Osteoblast (primary cell): ENCODE data around the gene AKAP12. TPM values are rescaled to one million over a fixed set of nuclear protein-coding genes. Genes with fewer than 3 reads are reported as not detected.
"Not testable (repeated sequence)": the region's sequence is repeated elsewhere in the genome, so short reads cannot be mapped to it uniquely, and the experiment has no call there.

ENCODE experiments used
- DNase-seq: peaks from one replicate; pipeline ENCODE4 v3.0.0; 2011; ENCODE audit warnings: low spot score, mixed read lengths; ENCODE audit not compliant: insufficient read length; ENCODE audit errors: missing footprints
- H2AFZ ChIP-seq: 2 replicates; pipeline ENCODE4 v1.6.0; 2011; ENCODE audit warnings: mild to moderate bottlenecking, low read length
- H3K27ac ChIP-seq: 2 replicates; pipeline ENCODE4 v1.5.1; 2011; ENCODE audit warnings: mild to moderate bottlenecking, low read depth, low read length, moderate library complexity
- H3K27me3 ChIP-seq: 2 replicates; pipeline ENCODE4 v1.6.0; 2012; ENCODE audit warnings: mild to moderate bottlenecking, control low read depth, inconsistent platforms, low read length, moderate library complexity; ENCODE audit not compliant: insufficient read depth
- H3K36me3 ChIP-seq: 2 replicates; pipeline ENCODE4 v1.5.1; 2011; ENCODE audit warnings: mild to moderate bottlenecking, low read length, control low read depth, moderate library complexity; ENCODE audit not compliant: insufficient read depth
- H3K4me1 ChIP-seq: 2 replicates; pipeline ENCODE4 v1.5.1; 2011; ENCODE audit warnings: mild to moderate bottlenecking, low read length, control low read depth, moderate library complexity; ENCODE audit not compliant: insufficient read depth
- H3K4me2 ChIP-seq: 2 replicates; pipeline ENCODE4 v1.6.0; 2011; ENCODE audit warnings: mild to moderate bottlenecking, low read length; ENCODE audit not compliant: insufficient read depth
- H3K4me3 ChIP-seq: fragments of 200-600 bp; sonication (generic); 3 replicates; pipeline ENCODE4 v1.5.1; 2012; ENCODE audit warnings: mild to moderate bottlenecking, low read length, inconsistent platforms; ENCODE audit not compliant: insufficient read depth
- H3K79me2 ChIP-seq: 2 replicates; pipeline ENCODE4 v1.6.0; 2012; ENCODE audit warnings: mild to moderate bottlenecking, low read length, control low read depth, inconsistent platforms; ENCODE audit not compliant: insufficient read depth
- H3K9me3 ChIP-seq: 2 replicates; pipeline ENCODE4 v1.5.1; 2011; ENCODE audit warnings: low read depth, low read length, control low read depth
- H4K20me1 ChIP-seq: 2 replicates; pipeline ENCODE4 v1.6.0; 2012; ENCODE audit warnings: mild to moderate bottlenecking, low read length, control low read depth; ENCODE audit not compliant: insufficient read depth
- CTCF ChIP-seq: IDR thresholded peaks from 2 replicates; pipeline ENCODE4 v1.5.1; 2011; ENCODE audit warnings: mild to moderate bottlenecking, low read depth, low read length, moderate library complexity; ENCODE audit errors: extremely low read depth
- total RNA-seq: library from RNA; depleted of rRNA; stranded (reverse); fragments of >200 nt; gene quantifications from 2 replicates; pipeline ENCODE4 v1.2.3, GENCODE V29; 2012

Gene AKAP12
- total RNA-seq, 1 donor: 67.3 TPM

GRCh38 chr6:151352410-151353396, 112.9 kb downstream of the AKAP12 start:
- H3K4me2 ChIP-seq: no peak overlapping the region

DNA sequence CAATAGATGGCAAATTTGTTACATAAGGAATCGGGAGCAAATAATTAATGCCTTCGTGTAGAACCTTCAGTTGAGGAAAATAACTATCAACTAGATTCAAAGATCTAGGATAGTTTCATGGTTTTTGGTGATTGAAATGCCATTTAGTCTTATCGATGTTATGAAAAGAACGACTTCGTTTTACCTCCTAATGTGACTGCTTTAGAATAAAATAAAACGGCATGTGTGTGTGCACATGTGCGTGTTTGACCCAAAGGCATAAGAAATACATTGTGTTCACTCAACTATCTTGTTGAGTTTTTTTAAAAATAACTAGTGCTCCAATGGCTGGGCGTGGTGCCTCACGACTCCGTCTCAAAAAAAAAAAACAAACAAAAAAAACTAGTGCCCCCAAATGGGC, 114.0 kb downstream of the AKAP12 start:
- no peak overlapping the region for H3K4me2 ChIP-seq
- no peaks in the 10 kb centered on the region for H3K79me2 ChIP-seq
- DNase-seq: no peak
- H3K27ac ChIP-seq: no peak overlapping the region
- no peaks in the 10 kb centered on the region for H3K9me3 ChIP-seq
- H3K4me1 ChIP-seq: no peaks in the 10 kb centered on the region
- no peak for TF ChIP-seq CTCF
- H4K20me1 ChIP-seq: no peaks in the 10 kb centered on the region
- H3K27me3 ChIP-seq: no peaks in the 10 kb centered on the region
- H2AFZ ChIP-seq: no peak overlapping the region
- peaks cover 28% of the 10 kb centered on the region for H3K36me3 ChIP-seq
- H3K4me3 ChIP-seq: no peak overlapping the region

More at GRCh38 chr6:151352410-151353396, 112.9 kb downstream of the AKAP12 start:
- H3K9me3 ChIP-seq: no peaks in the 10 kb centered on the region
- H3K27me3 ChIP-seq: no peaks in the 10 kb centered on the region
- DNase-seq: no peak
- H3K4me1 ChIP-seq: no peaks in the 10 kb centered on the region
- no peaks in the 10 kb centered on the region for H3K79me2 ChIP-seq
- H3K4me3 ChIP-seq: no peak overlapping the region
- no peak overlapping the region for H2AFZ ChIP-seq
- peaks cover 28% of the 10 kb centered on the region for H3K36me3 ChIP-seq
- TF ChIP-seq CTCF: no peak
- H4K20me1 ChIP-seq: no peaks in the 10 kb centered on the region
- H3K27ac ChIP-seq: no peak overlapping the region

DNA sequence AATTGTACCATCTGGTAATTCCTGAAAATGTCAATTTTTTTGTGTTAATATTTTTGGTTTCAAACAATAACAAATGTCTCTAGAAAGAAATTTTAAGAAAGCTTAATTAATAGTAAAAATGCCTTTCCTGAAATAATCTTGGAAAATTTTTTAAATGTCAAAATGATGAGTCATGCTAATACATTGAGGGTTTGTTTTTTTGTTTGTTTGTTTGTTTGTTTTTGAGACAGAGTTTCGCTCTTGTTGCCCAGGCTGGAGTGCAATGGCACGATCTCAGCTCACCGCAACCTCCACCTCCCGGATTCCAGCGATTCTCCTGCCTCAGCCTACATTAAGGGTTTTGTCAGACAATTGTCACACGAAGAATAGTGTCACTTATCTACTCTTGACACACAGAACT, 117.2 kb downstream of the AKAP12 start:
- H3K4me2 ChIP-seq, H2AFZ ChIP-seq, H3K4me3 ChIP-seq, H4K20me1 ChIP-seq, H3K4me1 ChIP-seq, DNase-seq, H3K9me3 ChIP-seq, H3K27ac ChIP-seq, H3K27me3 ChIP-seq, H3K79me2 ChIP-seq: not testable (repeated sequence)
- H3K36me3 ChIP-seq: peaks cover 12% of the 10 kb centered on the region

DNA sequence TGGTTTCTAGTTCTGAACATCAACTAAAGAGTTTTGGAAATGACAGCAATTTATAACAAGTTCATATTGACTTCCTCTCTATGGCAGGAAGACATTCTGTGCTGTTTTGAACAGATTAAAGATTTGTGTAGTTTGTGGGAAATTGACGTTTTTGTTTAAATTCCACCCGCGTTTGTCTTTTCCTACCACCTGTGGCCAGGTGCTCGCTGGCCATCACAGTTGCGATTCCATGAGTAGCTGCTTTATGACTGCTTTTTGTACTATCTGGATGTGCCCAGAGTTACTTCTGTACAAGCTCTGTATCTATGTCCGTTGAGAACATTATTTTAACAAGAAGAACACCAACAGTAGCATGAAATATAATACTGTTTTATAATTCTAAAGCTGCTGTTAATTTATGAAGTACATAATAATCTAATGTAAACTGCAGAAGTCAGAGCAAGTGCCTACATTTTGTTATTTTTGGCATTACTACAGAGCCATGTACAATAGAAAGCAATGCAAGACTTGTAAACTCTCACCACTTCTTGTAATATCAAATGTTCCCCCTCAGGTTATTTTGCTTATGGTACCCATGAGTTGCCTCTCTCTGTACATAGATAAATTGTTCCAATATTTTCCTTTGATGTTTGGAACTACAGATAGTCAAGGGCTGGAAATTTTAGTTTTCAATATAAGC, 118.1 kb downstream of the AKAP12 start:
- Histone ChIP-seq H3K36me3 (peaks cover 7% of the 10 kb centered on the region), H3K4me2 (no peak overlapping the region), H2AFZ (no peak overlapping the region), H3K27me3 (no peaks in the 10 kb centered on the region), H3K79me2 (no peaks in the 10 kb centered on the region), H3K4me1 (no peaks in the 10 kb centered on the region), H3K27ac (no peak overlapping the region), H3K9me3 (no peaks in the 10 kb centered on the region), H4K20me1 (no peaks in the 10 kb centered on the region), H3K4me3 (no peak overlapping the region)
- DNase-seq: no peak
- TF ChIP-seq CTCF: no peak
